Osteocyte (in vitro differentiated cells): ENCODE measurements around the gene THRA. TPM values are rescaled to one million over a fixed set of nuclear protein-coding genes. Genes with fewer than 3 reads are reported as not detected.

ENCODE experiments used
- DNase-seq: peaks from one replicate; pipeline ENCODE4 v3.0.0; 2021; ENCODE audit warnings: mixed read lengths; ENCODE audit not compliant: unreplicated experiment; ENCODE audit errors: extremely low spot score
- H3K27ac Mint-ChIP-seq: one replicate; pipeline ENCODE4 v1.8.0; 2021; ENCODE audit warnings: mild to moderate bottlenecking, mixed read lengths; ENCODE audit not compliant: unreplicated experiment
- H3K27me3 Mint-ChIP-seq: one replicate; pipeline ENCODE4 v1.8.0; 2021; ENCODE audit warnings: mixed read lengths; ENCODE audit not compliant: unreplicated experiment
- H3K36me3 Mint-ChIP-seq: one replicate; pipeline ENCODE4 v1.8.0; 2021; ENCODE audit warnings: mixed read lengths; ENCODE audit not compliant: unreplicated experiment
- H3K4me1 Mint-ChIP-seq: one replicate; pipeline ENCODE4 v1.8.0; 2021; ENCODE audit warnings: mixed read lengths; ENCODE audit not compliant: unreplicated experiment
- H3K4me3 Mint-ChIP-seq: one replicate; pipeline ENCODE4 v1.8.0; 2021; ENCODE audit warnings: mild to moderate bottlenecking, moderate library complexity, mixed read lengths; ENCODE audit not compliant: unreplicated experiment
- H3K9me3 Mint-ChIP-seq: one replicate; pipeline ENCODE4 v1.8.0; 2021; ENCODE audit warnings: mixed read lengths; ENCODE audit not compliant: unreplicated experiment
- total RNA-seq: library from RNA; stranded (reverse); gene quantifications from 2 replicates; pipeline ENCODE4 v1.2.1, GENCODE V29; 2021
- TF ChIP-seq, protein P1 (sequence below): fragments of 200-600 bp; sonication (generic); IDR thresholded peaks from 2 replicates; pipeline ENCODE4 v1.5.0; 2021; ENCODE audit warnings: antibody characterized with exemption, mild to moderate bottlenecking, moderate library complexity

Gene THRA
- total RNA-seq, 1 donor from 2014 or later = 44.6 TPM

- Mint-ChIP-seq H3K9me3 (no peaks in the 10 kb centered on the region), H3K27ac (peak overlapping the region; percentile 57), H3K4me3 (peak overlapping the region; percentile 87), H3K27me3 (no peaks in the 10 kb centered on the region), H3K4me1 (peaks cover 59% of the 10 kb centered on the region), H3K36me3 (no peaks in the 10 kb centered on the region)
- DNase-seq = no peak
- TF ChIP-seq, protein P1, sequence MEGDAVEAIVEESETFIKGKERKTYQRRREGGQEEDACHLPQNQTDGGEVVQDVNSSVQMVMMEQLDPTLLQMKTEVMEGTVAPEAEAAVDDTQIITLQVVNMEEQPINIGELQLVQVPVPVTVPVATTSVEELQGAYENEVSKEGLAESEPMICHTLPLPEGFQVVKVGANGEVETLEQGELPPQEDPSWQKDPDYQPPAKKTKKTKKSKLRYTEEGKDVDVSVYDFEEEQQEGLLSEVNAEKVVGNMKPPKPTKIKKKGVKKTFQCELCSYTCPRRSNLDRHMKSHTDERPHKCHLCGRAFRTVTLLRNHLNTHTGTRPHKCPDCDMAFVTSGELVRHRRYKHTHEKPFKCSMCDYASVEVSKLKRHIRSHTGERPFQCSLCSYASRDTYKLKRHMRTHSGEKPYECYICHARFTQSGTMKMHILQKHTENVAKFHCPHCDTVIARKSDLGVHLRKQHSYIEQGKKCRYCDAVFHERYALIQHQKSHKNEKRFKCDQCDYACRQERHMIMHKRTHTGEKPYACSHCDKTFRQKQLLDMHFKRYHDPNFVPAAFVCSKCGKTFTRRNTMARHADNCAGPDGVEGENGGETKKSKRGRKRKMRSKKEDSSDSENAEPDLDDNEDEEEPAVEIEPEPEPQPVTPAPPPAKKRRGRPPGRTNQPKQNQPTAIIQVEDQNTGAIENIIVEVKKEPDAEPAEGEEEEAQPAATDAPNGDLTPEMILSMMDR = no peak
Measured at GRCh38 chr17:40063901-40064531, 1.3 kb downstream of the THRA start.

- H3K9me3 Mint-ChIP-seq = no peaks in the 10 kb centered on the region
- H3K27me3 Mint-ChIP-seq = no peaks in the 10 kb centered on the region
- peaks cover 71% of the 10 kb centered on the region for H3K4me1 Mint-ChIP-seq
- no peak for DNase-seq
- H3K4me3 Mint-ChIP-seq = peak overlapping the region; percentile 87
- TF ChIP-seq, protein P1 = no peak
- peak overlapping the region; percentile 80 for H3K27ac Mint-ChIP-seq
- H3K36me3 Mint-ChIP-seq = no peaks in the 10 kb centered on the region
Measured at GRCh38 chr17:40064971-40065768, 2.4 kb downstream of the THRA start.

GRCh38 chr17:40065769-40066510 lies 3.2 kb downstream of the THRA start:
- Mint-ChIP-seq H3K36me3 (no peaks in the 10 kb centered on the region), H3K9me3 (no peaks in the 10 kb centered on the region), H3K27ac (peak overlapping the region; percentile 38), H3K4me1 (peaks cover 77% of the 10 kb centered on the region), H3K4me3 (peak overlapping the region; percentile 87), H3K27me3 (no peaks in the 10 kb centered on the region)
- no peak for DNase-seq
- TF ChIP-seq, protein P1 = no peak

GRCh38 chr17:40067710-40068109 lies 4.9 kb downstream of the THRA start:
- H3K4me3 Mint-ChIP-seq = no peak overlapping the region
- H3K36me3 Mint-ChIP-seq = no peaks in the 10 kb centered on the region
- no peak for DNase-seq
- no peaks in the 10 kb centered on the region for H3K27me3 Mint-ChIP-seq
- peak overlapping the region; percentile 93 for H3K27ac Mint-ChIP-seq
- TF ChIP-seq, protein P1 = no peak
- no peaks in the 10 kb centered on the region for H3K9me3 Mint-ChIP-seq
- H3K4me1 Mint-ChIP-seq = peaks cover 85% of the 10 kb centered on the region
